Astrocyte (in vitro differentiated cells and primary cell): ENCODE results near the gene CEP68.

Source experiments
- CTCF ChIP-seq: IDR thresholded peaks from 2 replicates; pipeline ENCODE4 v1.5.1; 2011; ENCODE audit warnings: low read depth, mild to moderate bottlenecking, inconsistent platforms, low read length, moderate library complexity; ENCODE audit not compliant: insufficient read depth
- EZH2 ChIP-seq: IDR thresholded peaks from 2 replicates; pipeline ENCODE4 v1.6.1; 2012; ENCODE audit warnings: mild to moderate bottlenecking, low read length, inconsistent platforms; ENCODE audit not compliant: insufficient read depth

- TF ChIP-seq CTCF (no peak), EZH2 (no peak)
These were observed 20.8 kb upstream of the CEP68 start for GRCh38 chr2:65035351-65035943.
